HG03103 (cell line): ENCODE results near the gene GLI1.

Source experiments
- ATAC-seq: cut with Tn5 transposase; IDR thresholded peaks from one replicate; pipeline ENCODE4 v1.9.1; 2021; ENCODE audit warnings: low read depth; ENCODE audit not compliant: unreplicated experiment

Gene GLI1

GRCh38 chr12:57459055-57459749, 383 bp upstream of the GLI1 start:
- peak; percentile 44 for ATAC-seq

- ATAC-seq: no peak
Observed at GRCh38 chr12:57460468-57460784, 841 bp downstream of the GLI1 start.

GRCh38 chr12:57460841-57461275, 1.3 kb downstream of the GLI1 start:
- no peak for ATAC-seq

GRCh38 chr12:57461276-57461916, 1.8 kb downstream of the GLI1 start:
- ATAC-seq: no peak

GRCh38 chr12:57461917-57462250, 2.3 kb downstream of the GLI1 start:
- ATAC-seq: no peak

GRCh38 chr12:57462251-57462911, 2.8 kb downstream of the GLI1 start:
- ATAC-seq: peak; percentile 69

GRCh38 chr12:57462912-57463253, 3.3 kb downstream of the GLI1 start:
- ATAC-seq: no peak

- ATAC-seq: no peak
Observed at GRCh38 chr12:57464569-57464968, 5.0 kb downstream of the GLI1 start.

GRCh38 chr12:57465030-57465746, 5.6 kb downstream of the GLI1 start:
- no peak for ATAC-seq

- ATAC-seq: no peak
Observed at GRCh38 chr12:57465747-57466505, 6.3 kb downstream of the GLI1 start.

- ATAC-seq: no peak
Observed at GRCh38 chr12:57467212-57467874, 7.8 kb downstream of the GLI1 start.

GRCh38 chr12:57467915-57468314, 8.3 kb downstream of the GLI1 start:
- ATAC-seq: no peak

- no peak for ATAC-seq
Observed at GRCh38 chr12:57469296-57470164, 9.9 kb downstream of the GLI1 start.

GRCh38 chr12:57470286-57470969, 10.8 kb downstream of the GLI1 start:
- ATAC-seq: no peak

- ATAC-seq: no peak
Observed at GRCh38 chr12:57470970-57471656, 11.5 kb downstream of the GLI1 start.

- no peak for ATAC-seq
Observed at GRCh38 chr12:57471661-57472060, 12.1 kb downstream of the GLI1 start.

- ATAC-seq: no peak
Observed at GRCh38 chr12:57472391-57472790, 12.8 kb downstream of the GLI1 start.

- ATAC-seq: no peak
Observed at GRCh38 chr12:57473392-57473791, 13.8 kb downstream of the GLI1 start.
